ENCODE results near the gene ZNF783.

ZNF783 gene

DNA sequence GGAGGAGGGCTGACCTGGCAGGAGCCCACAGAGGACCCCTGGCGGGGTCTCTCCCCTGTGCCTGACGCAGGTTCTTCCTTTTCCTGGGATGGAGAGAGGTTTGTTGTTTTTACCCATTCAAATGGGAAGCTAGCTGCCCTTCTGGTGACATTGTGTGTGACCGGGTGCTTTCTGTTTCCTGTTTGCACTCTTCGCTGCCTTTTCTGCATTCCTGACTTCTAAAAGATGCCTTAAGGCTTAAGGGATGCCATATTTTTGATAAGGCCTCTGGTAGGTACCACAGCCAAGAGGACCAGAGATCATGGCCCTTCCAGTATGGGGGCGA, 20.3 kb downstream of the ZNF783 start:
- no peak overlapping the region for H3K27ac Mint-ChIP-seq
- no peak overlapping the region for H3K4me3 Mint-ChIP-seq
- H3K27me3 Mint-ChIP-seq (ENCODE audit: low read depth) = no peaks in the 10 kb centered on the region
- no peaks in the 10 kb centered on the region for H3K9me3 Mint-ChIP-seq
- H3K36me3 Mint-ChIP-seq (ENCODE audit: low read depth) = peaks cover 19% of the 10 kb centered on the region
- peaks cover 24% of the 10 kb centered on the region for H3K4me1 Mint-ChIP-seq (ENCODE audit: low read depth)

DNA sequence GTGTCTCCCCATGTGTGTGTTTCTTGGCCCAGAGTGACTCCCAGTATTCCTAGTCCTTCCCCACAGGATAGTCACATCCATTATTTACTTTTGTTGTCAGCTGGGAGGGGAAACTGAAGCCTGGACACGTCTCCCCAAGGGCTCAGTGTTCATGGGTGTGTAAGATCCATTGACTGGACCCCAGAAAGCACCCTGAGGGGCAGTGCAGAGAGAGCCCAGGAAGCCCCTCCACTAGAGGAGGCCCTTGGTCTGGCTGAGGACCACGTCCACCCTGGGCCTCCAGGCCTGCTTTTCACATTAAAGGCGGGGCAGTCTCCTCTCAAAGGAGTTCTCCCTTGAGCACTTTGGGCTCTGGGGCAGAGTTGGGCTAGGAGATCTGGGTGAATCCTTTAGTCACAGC, 21.3 kb downstream of the ZNF783 start:
- Mint-ChIP-seq H3K27ac (no peak overlapping the region), H3K27me3 (ENCODE audit: low read depth) (no peaks in the 10 kb centered on the region), H3K36me3 (ENCODE audit: low read depth) (peaks cover 12% of the 10 kb centered on the region), H3K4me3 (no peak overlapping the region), H3K4me1 (ENCODE audit: low read depth) (peaks cover 32% of the 10 kb centered on the region), H3K9me3 (no peaks in the 10 kb centered on the region)

- no peaks in the 10 kb centered on the region for H3K9me3 Mint-ChIP-seq
- H3K4me1 Mint-ChIP-seq (ENCODE audit: low read depth) = peaks cover 32% of the 10 kb centered on the region
- H3K27ac Mint-ChIP-seq = peak overlapping the region; percentile 49
- peak overlapping the region; percentile 80 for H3K4me3 Mint-ChIP-seq
- H3K36me3 Mint-ChIP-seq (ENCODE audit: low read depth) = peaks cover 7% of the 10 kb centered on the region
- H3K27me3 Mint-ChIP-seq (ENCODE audit: low read depth) = no peaks in the 10 kb centered on the region
These were observed 22.3 kb downstream of the ZNF783 start for GRCh38 chr7:149284343-149284742.

DNA sequence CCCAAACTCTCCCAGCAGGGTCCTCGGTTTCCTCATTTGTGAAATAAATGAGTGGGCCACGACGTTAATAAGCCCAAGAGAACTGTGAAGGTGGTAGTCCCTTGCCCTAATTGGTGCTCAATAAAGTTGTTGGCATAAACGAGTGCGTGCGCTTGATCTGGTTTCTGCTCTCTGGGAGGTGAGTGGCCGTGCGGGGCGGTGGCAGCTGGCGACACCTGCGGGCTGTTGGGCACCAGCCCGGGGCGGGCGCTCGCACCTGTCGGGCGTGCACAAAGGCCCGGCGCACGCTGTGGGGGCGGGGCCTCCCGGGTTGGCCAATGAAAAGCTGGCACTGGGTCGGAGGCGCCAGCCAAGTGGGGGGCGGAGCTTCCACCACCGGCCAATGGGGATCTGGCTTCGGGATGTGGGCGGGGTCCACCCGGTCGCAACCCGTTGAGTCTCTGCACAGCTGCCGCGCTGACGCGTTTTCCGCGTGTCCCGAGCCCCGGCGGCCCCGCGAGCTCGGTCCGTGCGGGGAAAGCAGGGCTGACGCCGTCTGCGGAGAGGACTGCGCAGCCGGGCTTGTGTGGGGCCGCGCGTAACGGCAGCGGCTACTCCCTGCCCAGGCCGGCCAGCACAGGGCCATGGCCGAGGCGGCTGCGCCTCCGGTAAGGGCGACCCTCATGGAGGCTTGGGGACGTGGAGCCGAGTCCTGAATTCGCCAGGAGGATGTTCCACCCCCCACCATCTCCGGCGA, 23.0 kb downstream of the ZNF783 start:
- Mint-ChIP-seq H3K4me3 (peak overlapping the region; percentile 96), H3K9me3 (no peaks in the 10 kb centered on the region), H3K36me3 (ENCODE audit: low read depth) (peaks cover 6% of the 10 kb centered on the region), H3K27ac (peak overlapping the region; percentile 59), H3K27me3 (ENCODE audit: low read depth) (no peaks in the 10 kb centered on the region), H3K4me1 (ENCODE audit: low read depth) (peaks cover 32% of the 10 kb centered on the region)

GRCh38 chr7:149285603-149286002, 23.6 kb downstream of the ZNF783 start:
- peaks cover 6% of the 10 kb centered on the region for H3K36me3 Mint-ChIP-seq (ENCODE audit: low read depth)
- no peaks in the 10 kb centered on the region for H3K9me3 Mint-ChIP-seq
- H3K27ac Mint-ChIP-seq = peak overlapping the region; percentile 89
- peak overlapping the region; percentile 96 for H3K4me3 Mint-ChIP-seq
- H3K27me3 Mint-ChIP-seq (ENCODE audit: low read depth) = no peaks in the 10 kb centered on the region
- H3K4me1 Mint-ChIP-seq (ENCODE audit: low read depth) = peaks cover 33% of the 10 kb centered on the region

DNA sequence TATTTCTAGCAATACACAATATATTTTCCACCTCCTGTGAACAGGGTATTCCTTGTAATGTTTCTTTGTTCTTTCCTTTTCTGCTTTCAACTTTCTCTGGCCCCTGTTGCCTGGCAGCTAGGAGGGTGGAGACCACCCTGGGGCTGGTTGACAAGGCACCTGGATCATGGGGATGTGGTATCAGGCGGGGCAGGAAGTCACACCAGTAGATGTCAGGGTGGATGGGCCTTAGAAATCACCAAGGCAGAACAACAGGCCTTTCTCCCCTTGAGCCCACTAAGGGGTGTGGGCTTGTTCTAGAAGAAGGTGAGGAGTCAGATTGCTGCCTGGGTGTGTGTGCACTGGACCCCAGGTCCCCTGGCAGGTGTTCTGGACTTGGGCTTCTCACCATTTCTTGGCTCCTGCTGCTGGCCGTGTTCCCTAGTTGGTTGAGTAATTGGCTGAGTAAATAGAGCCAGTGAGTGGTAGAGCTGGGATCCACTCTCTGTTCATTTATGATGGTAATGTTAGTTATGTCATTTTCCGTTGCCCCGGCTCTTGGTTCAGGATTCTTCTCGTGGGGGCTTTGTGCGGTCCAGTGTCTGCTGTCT, 24.9 kb downstream of the ZNF783 start:
- Mint-ChIP-seq H3K4me1 (ENCODE audit: low read depth) (peaks cover 35% of the 10 kb centered on the region), H3K36me3 (ENCODE audit: low read depth) (peaks cover 6% of the 10 kb centered on the region), H3K4me3 (peak overlapping the region; percentile 68), H3K27ac (peak overlapping the region; percentile 43), H3K27me3 (ENCODE audit: low read depth) (no peaks in the 10 kb centered on the region), H3K9me3 (no peaks in the 10 kb centered on the region)

DNA sequence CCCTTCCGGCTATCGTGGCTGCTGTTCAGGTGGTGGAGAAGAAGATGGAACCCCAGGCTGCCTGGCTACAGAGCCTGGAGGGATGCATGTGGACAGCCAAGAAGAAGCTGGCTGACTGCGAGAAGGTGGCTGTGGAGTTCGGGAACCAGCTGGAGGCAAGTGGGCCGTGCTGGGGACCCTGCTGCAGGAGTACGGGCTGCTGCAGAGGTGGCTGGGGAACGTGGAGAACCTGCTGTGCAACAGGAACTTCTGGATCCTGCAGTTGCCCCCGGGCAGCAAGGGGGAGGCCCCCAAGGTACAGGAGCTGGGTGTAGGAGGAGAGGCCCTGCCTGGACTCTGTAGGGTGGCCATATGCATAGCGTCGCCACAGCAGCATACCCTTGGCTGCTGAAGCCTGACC, 25.6 kb downstream of the ZNF783 start:
- H3K4me3 Mint-ChIP-seq = no peak overlapping the region
- no peak overlapping the region for H3K27ac Mint-ChIP-seq
- H3K9me3 Mint-ChIP-seq = no peaks in the 10 kb centered on the region
- peaks cover 3% of the 10 kb centered on the region for H3K36me3 Mint-ChIP-seq (ENCODE audit: low read depth)
- H3K4me1 Mint-ChIP-seq (ENCODE audit: low read depth) = peaks cover 35% of the 10 kb centered on the region
- H3K27me3 Mint-ChIP-seq (ENCODE audit: low read depth) = no peaks in the 10 kb centered on the region

- Mint-ChIP-seq H3K27me3 (ENCODE audit: low read depth) (no peaks in the 10 kb centered on the region), H3K27ac (no peak overlapping the region), H3K4me3 (no peak overlapping the region), H3K4me1 (ENCODE audit: low read depth) (peaks cover 32% of the 10 kb centered on the region), H3K9me3 (no peaks in the 10 kb centered on the region), H3K36me3 (ENCODE audit: low read depth) (peaks cover 7% of the 10 kb centered on the region)
These were observed 27.3 kb downstream of the ZNF783 start for GRCh38 chr7:149289262-149289661.

DNA sequence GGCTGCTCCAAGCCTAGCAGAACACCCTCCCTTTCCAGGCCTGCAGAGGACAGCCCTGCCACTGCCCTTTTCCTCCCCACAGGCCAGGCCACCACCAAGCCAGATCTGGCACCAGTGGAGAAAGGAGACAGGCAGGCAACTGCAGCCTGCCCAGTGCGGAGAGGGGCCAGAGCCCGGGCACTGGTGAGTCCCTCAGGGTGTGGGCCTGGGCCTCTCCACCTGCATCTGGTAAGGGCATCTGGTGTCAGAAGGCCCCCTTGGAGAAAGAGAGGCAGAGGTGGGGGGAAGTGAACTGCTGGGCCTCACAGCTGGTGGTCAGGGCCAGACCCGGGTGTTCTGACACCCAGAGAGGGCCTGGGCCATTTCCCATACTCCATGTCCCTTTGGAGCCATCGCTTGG, 27.9 kb downstream of the ZNF783 start:
- H3K27me3 Mint-ChIP-seq (ENCODE audit: low read depth) = no peaks in the 10 kb centered on the region
- peaks cover 27% of the 10 kb centered on the region for H3K4me1 Mint-ChIP-seq (ENCODE audit: low read depth)
- no peak overlapping the region for H3K27ac Mint-ChIP-seq
- H3K36me3 Mint-ChIP-seq (ENCODE audit: low read depth) = peaks cover 7% of the 10 kb centered on the region
- no peaks in the 10 kb centered on the region for H3K9me3 Mint-ChIP-seq
- no peak overlapping the region for H3K4me3 Mint-ChIP-seq

DNA sequence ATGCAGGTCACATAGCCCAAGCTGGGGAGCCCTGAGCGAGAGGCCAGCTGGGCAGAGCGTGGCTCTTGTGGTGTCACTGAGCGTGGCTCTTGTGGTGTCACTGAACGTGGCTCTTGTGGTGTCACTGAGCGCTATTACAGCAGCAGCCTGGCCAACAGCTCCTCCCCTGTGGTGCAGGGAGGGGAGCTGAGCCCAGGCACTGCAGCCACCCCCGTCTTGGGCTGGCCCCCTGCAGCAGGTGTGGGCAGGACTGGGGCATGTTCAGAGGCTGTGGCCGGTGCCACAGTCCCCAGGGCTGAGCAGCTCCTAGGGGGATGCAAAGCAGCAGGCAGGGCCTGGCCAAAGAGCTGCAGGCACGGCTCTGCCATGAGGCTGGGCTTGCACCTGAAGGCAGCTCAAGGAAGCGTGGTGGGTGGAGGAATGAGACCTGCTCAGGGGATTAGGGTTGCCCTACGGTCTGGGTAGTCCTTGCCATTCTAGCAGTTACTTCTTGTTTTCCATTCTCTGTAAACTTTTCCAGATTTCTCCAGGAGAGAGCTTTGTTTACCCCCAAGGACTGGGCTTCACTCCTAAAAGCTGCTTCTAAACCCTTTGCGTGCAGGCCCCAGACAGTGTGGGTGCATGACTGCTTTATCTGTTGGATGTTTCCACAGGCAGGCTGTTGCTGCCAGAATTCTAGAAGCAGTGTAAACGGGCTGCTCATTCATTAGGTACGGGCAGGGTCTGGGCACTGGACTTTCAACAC, 29.2 kb downstream of the ZNF783 start:
- no peaks in the 10 kb centered on the region for H3K27me3 Mint-ChIP-seq (ENCODE audit: low read depth)
- no peak overlapping the region for H3K27ac Mint-ChIP-seq
- no peak overlapping the region for H3K4me3 Mint-ChIP-seq
- H3K36me3 Mint-ChIP-seq (ENCODE audit: low read depth) = peaks cover 4% of the 10 kb centered on the region
- H3K4me1 Mint-ChIP-seq (ENCODE audit: low read depth) = peaks cover 19% of the 10 kb centered on the region
- no peaks in the 10 kb centered on the region for H3K9me3 Mint-ChIP-seq

DNA sequence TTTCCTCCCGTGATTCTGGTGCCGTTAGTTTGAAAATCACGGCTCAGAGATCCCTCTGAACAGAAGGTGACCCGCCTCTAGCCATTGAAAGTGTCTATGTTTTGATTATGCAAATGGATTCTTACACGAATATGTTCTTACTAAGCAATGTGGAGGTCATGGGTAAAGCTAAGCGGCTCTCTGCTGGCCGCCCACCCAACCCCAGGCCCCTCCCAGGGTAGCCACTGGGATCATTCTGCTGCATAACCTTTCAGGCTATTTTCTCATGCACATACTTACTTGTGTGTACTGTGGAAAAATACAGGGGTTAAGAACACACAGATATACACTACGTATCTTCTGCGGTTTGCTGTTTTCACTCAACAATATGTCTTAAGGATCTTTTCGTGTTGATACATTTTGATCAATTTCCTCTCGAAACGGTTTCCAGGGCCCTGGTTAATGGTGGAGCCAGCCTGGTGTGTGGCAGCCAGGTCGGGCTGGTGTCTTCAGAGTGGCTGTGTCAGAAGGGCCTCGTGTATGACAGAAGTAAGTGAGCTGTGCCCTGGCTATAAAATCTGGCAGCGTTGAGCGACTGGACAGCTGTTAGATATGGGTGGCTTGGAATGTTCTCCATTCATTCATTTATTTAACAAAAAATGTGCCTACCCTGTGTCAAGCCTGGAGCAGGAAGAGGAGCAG, 29.9 kb downstream of the ZNF783 start:
- H3K27ac Mint-ChIP-seq = no peak overlapping the region
- no peaks in the 10 kb centered on the region for H3K27me3 Mint-ChIP-seq (ENCODE audit: low read depth)
- H3K9me3 Mint-ChIP-seq = no peaks in the 10 kb centered on the region
- peaks cover 14% of the 10 kb centered on the region for H3K4me1 Mint-ChIP-seq (ENCODE audit: low read depth)
- no peak overlapping the region for H3K4me3 Mint-ChIP-seq
- H3K36me3 Mint-ChIP-seq (ENCODE audit: low read depth) = peaks cover 4% of the 10 kb centered on the region

- no peak overlapping the region for H3K4me3 Mint-ChIP-seq
- no peaks in the 10 kb centered on the region for H3K27me3 Mint-ChIP-seq (ENCODE audit: low read depth)
- no peak overlapping the region for H3K27ac Mint-ChIP-seq
- H3K36me3 Mint-ChIP-seq (ENCODE audit: low read depth) = peaks cover 4% of the 10 kb centered on the region
- peaks cover 10% of the 10 kb centered on the region for H3K4me1 Mint-ChIP-seq (ENCODE audit: low read depth)
- no peaks in the 10 kb centered on the region for H3K9me3 Mint-ChIP-seq
These were observed 30.4 kb downstream of the ZNF783 start for GRCh38 chr7:149292462-149292823.

DNA sequence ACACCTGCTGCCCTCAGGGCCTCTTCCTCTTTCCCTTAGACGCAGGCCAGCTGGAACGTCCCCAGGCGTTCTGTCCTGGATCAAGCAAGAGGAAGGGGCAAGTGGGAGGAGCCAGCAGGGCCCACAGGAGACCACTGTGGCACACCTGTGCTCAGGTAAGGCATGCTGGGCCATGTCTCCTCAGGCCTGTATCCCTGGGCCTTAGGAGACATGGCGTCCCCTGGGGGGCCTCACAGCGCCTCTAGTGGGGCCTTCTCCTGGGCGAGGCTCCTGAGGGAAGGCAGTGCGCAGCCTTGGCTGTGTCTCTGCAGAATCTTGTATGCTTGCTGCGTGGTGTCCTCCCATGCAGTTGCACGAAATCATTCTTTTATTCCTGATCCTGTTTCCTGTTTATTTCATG, 31.3 kb downstream of the ZNF783 start:
- H3K4me3 Mint-ChIP-seq = no peak overlapping the region
- no peak overlapping the region for H3K27ac Mint-ChIP-seq
- peaks cover 4% of the 10 kb centered on the region for H3K4me1 Mint-ChIP-seq (ENCODE audit: low read depth)
- H3K36me3 Mint-ChIP-seq (ENCODE audit: low read depth) = peaks cover 4% of the 10 kb centered on the region
- H3K27me3 Mint-ChIP-seq (ENCODE audit: low read depth) = no peaks in the 10 kb centered on the region
- H3K9me3 Mint-ChIP-seq = no peaks in the 10 kb centered on the region

GRCh38 chr7:149293946-149294633, 32.1 kb downstream of the ZNF783 start:
- H3K4me1 Mint-ChIP-seq (ENCODE audit: low read depth) = peaks cover 4% of the 10 kb centered on the region
- peaks cover 6% of the 10 kb centered on the region for H3K9me3 Mint-ChIP-seq
- H3K27ac Mint-ChIP-seq = no peak overlapping the region
- H3K27me3 Mint-ChIP-seq (ENCODE audit: low read depth) = no peaks in the 10 kb centered on the region
- peaks cover 4% of the 10 kb centered on the region for H3K36me3 Mint-ChIP-seq (ENCODE audit: low read depth)
- no peak overlapping the region for H3K4me3 Mint-ChIP-seq
